Right ventricle myocardium superior (tissue), 1 donor: ENCODE results near the gene CDC26. TPM values are rescaled to one million over a fixed set of nuclear protein-coding genes. Genes with fewer than 3 reads are reported as not detected.

Experiments
- ATAC-seq: fragments of 200-7000 bp; cut with Tn5 transposase; one replicate; pipeline ENCODE4 v1.9.1; 2020; ENCODE audit warnings: mild to moderate bottlenecking; ENCODE audit not compliant: poor library complexity
- DNase-seq: peaks from one replicate; pipeline ENCODE4 v3.0.0-alpha.2; 2020
- intact Hi-C: fragments of 100-400 bp; cut with DNase I; formaldehyde crosslinking; loops from one replicate; pipeline ENCODE4 v1.11.2; 2022
- long read RNA-seq: library from polyadenylated mRNA; unstranded; transcript quantifications from one replicate; pipeline ENCODE4 v2.0.0, GENCODE V29; 2021
- total RNA-seq: library from RNA; stranded (reverse); fragmentation: NEBNext Ultra II Directional; extraction: Animal tissue kit (Norgen Biotek cat#: 25700); gene quantifications from one replicate; pipeline ENCODE4 v1.2.1, GENCODE V29; 2021
- donor health status: DM: no; HTN: yes; CAD: no; lungs with severe emphysema.

CDC26 gene
- 40.1 TPM for total RNA-seq
- long read RNA-seq, transcript CDC26-201 (4 exons, 872 nt): major isoform, 21 of 33 reads
- long read RNA-seq, partial matches to known transcripts: 1 of 33 reads
- long read RNA-seq, other reads (novel, unspliced or antisense): 11 of 33 reads

- DNase-seq (peak; percentile 98), ATAC-seq (peak; percentile 98)
- intact Hi-C loops: no loop called here
These were observed at the start of gene CDC26, which contains the start of gene PRPF4 for GRCh38 chr9:113275157-113276131. Gene CDC26, minus strand, starts transcription at chr9:113275572. Its CDS starts 3,065 bp downstream, at chr9:113272507. Gene PRPF4, plus strand, starts transcription at chr9:113275658. Its CDS starts 86 bp downstream, at chr9:113275744.

DNA sequence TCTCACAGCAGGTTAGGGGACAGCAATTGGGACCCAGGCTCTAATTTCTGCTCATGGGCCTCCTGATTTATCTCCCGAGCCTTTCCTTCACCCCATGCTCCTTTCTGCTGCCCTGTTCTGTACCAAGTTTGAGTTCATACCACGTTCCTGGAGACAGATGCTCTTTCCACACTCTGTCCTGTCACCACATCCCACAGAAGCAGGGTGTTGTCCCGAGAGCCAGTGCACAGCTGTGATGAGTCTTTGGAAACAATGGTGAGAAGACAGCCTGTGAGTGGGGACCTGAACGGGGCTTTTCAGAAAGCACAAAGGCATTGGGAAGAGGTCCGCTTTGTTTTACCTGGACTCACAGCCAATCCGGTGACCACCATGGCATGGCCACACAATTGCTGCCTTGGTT is 47.3 kb upstream of the CDC26 start:
- intact Hi-C loops: no loop called here
- DNase-seq: no peak
- ATAC-seq: no peak

- intact Hi-C loops: no loop called here
- DNase-seq (no peak), ATAC-seq (no peak)
These were observed 44.7 kb upstream of the CDC26 start for GRCh38 chr9:113320051-113320450.

DNA sequence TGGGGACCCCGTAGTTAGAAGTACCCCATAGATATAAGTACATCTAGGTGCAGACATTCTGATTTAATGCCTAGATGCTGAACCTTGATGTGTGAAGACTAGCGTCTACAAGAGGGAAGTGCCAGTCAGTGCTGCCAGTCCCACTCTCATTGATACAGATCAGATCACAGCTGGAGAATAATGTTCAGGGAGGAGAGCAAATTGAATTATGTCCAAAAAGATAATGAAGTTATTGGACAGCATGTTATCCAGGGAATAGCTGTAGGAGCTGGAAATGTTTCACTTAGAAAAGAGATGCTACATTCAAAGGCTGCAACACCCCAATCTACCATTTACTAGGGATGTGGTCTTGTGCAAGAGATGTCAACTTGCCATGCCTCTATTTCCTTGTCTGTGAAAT is 43.7 kb upstream of the CDC26 start:
- DNase-seq: no peak
- no peak for ATAC-seq
- intact Hi-C loops: no loop called here

GRCh38 chr9:113317777-113318176 is 42.4 kb upstream of the CDC26 start:
- DNase-seq (no peak), ATAC-seq (no peak)
- intact Hi-C loops: no loop called here

DNA sequence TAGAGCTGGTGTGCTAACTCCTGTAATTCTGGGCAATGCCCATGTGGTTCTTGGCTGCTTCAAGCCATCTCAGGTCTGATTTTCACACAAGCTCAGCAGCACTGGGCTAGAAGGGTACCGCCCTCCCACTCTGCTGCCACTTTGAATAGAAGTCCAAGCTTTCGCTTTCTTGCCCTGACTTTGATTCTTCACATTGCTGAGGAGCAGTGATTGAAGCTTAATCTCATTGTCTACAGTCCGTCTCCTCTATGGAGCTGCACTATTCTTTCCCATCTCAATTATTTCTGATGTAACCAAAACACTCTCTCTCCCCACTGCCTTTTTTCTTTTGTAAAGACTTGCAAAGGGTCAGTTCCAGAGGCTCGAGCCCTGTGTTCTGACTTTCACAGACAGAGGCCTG is 40.7 kb upstream of the CDC26 start:
- no peak for ATAC-seq
- intact Hi-C loops: no loop called here
- no peak for DNase-seq

- ATAC-seq (no peak), DNase-seq (no peak)
- intact Hi-C loops: no loop called here
These were observed 39.9 kb upstream of the CDC26 start for GRCh38 chr9:113315231-113315630.

GRCh38 chr9:113313261-113313660 is 37.9 kb upstream of the CDC26 start:
- DNase-seq: no peak
- no peak for ATAC-seq
- intact Hi-C loops: no loop called here

- no peak for DNase-seq
- no peak for ATAC-seq
- intact Hi-C loops: no loop called here
These were observed 36.6 kb upstream of the CDC26 start for GRCh38 chr9:113311961-113312360.

DNA sequence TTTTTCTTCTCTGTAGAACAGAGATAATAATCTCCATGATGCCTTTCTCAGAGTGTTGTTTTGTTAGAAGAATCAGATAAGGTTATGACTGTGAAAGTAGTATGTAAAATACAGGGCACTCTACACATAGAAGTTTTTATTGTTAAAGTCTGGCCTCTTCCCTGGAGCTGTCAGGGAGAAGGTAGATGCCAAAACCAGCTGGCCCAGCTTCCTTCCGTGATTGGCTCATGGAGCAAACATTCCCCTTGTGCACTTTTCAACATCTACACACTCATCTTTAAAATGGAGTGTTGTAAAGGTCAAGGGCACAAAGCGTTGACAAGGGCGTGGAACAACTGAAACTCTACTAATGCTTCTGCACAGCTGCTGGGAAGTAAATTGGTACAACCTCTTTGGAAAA is 35.2 kb upstream of the CDC26 start:
- ATAC-seq (peak; percentile 79), DNase-seq (no peak)
- intact Hi-C loops: no loop called here

- ATAC-seq: peak; percentile 76
- no peak for DNase-seq
- intact Hi-C loops: loop anchor here (5.0 kb wide), 1 partner anchor 98 kb away; no protein-coding TSS in a partner anchor
These were observed 33.9 kb upstream of the CDC26 start for GRCh38 chr9:113309204-113309813.

- intact Hi-C loops: loop anchor here (5.0 kb wide), 1 partner anchor 100 kb away; no protein-coding TSS in a partner anchor
- ATAC-seq (no peak), DNase-seq (no peak)
These were observed 32.1 kb upstream of the CDC26 start for GRCh38 chr9:113307396-113307975.

GRCh38 chr9:113306566-113306965 is 31.2 kb upstream of the CDC26 start:
- DNase-seq: no peak
- intact Hi-C loops: loop anchor here (5.0 kb wide), 1 partner anchor 101 kb away; no protein-coding TSS in a partner anchor
- ATAC-seq: no peak

DNA sequence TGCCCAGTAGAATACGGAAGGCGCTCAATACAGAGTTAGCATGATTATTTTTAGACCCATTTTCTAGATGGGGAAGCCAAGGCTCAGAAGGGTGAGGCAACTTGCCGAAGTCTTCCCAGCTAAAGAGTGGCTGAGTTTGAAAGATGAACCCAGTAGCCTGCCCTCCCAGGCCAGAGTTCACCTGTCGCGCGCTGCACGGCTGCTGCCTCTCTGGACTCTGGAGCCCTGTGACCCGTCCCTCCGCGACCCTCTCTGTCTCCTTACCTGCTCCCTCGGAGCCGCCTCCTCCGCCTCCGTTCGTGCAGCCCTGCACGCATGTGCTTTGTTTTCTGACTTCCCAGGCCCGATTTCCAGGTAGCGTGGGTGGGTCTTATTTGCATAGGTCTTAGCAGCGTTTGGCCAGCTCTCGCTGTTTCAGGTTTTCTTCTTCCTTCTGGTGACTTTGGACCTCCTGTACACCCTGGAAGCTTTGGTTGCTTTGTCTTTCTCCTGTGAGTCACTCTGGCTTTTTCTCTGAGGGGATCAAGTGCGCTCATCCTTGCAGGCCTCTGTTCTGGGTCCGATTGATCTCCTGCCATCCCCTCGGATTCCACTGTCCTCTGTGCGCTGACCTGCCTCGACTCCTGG is 27.5 kb upstream of the CDC26 start, which contains the start of gene RNF183:
Gene RNF183, minus strand, starts transcription at position 585 of the 627 bp plus-strand sequence. CDS start 5,192 bp downstream, outside the sequence.
- intact Hi-C loops: no loop called here
- DNase-seq: no peak
- no peak for ATAC-seq

DNA sequence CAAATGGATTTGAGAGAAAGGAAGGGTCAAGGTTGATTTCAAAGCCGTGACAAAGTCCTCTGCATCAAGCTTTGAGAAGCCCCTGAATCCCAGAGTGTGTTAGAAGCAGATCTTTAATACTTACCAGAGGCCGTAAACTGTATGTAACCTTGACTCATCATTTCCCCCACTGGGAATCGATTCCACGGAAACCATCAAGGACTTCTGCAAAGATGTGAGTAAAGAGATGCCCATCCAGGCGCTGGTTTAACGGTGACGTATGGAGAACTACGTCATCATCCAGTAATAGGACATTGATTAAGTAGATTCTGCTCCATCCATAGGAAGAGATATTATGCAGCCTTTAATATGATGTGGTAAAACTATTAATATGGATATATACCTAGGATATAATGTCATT is 26.2 kb upstream of the CDC26 start:
- DNase-seq (no peak), ATAC-seq (no peak)
- intact Hi-C loops: no loop called here

- DNase-seq: no peak
- intact Hi-C loops: no loop called here
- no peak for ATAC-seq
These were observed 24.5 kb upstream of the CDC26 start for GRCh38 chr9:113299800-113300292.

DNA sequence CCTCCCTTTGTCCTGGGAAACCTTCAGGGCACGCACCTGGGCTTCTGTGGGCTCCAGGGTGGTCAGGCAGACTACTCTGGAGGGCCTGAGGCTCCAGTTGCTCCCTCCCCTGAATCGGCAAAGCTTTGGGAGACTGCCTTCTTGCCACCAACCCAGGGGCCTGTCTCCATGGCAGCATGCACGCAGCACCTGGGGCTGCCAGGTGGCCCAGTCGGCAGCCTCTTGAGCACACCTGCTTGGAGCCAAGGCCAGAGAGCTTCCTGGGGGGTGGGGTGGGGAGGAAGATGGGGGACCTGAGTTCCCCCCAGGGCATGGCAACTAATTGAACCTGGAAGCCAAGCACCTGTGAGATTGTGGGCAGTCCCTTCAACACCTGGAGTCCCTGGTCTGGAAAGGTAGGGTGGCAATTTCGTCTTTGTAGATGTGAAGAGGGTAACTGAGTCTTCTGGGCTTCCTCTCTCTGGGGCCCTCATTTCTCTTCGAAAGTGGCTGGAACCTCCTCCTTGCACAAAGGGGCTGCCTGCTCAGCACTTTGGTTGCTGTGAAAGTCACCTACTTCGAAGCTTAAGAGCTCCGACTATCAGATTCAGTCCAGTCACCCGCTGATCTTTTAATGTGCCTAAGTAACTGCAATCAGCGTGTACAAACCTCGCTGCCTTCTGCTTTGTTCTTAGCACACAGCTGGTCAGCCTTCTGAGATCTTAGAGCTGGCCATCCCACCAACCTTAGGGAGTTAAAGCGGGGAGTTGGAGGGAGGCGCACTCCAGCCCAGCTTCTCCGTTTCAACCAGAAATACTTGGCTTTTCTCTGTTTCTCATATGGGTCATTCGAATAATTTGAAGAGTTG is 23.8 kb upstream of the CDC26 start:
- no peak for ATAC-seq
- intact Hi-C loops: no loop called here
- no peak for DNase-seq

- DNase-seq (no peak), ATAC-seq (no peak)
- intact Hi-C loops: no loop called here
These were observed 22.9 kb upstream of the CDC26 start for GRCh38 chr9:113298311-113298710.
